ENCODE data around the gene SEMA3G.

SEMA3G gene

DNA sequence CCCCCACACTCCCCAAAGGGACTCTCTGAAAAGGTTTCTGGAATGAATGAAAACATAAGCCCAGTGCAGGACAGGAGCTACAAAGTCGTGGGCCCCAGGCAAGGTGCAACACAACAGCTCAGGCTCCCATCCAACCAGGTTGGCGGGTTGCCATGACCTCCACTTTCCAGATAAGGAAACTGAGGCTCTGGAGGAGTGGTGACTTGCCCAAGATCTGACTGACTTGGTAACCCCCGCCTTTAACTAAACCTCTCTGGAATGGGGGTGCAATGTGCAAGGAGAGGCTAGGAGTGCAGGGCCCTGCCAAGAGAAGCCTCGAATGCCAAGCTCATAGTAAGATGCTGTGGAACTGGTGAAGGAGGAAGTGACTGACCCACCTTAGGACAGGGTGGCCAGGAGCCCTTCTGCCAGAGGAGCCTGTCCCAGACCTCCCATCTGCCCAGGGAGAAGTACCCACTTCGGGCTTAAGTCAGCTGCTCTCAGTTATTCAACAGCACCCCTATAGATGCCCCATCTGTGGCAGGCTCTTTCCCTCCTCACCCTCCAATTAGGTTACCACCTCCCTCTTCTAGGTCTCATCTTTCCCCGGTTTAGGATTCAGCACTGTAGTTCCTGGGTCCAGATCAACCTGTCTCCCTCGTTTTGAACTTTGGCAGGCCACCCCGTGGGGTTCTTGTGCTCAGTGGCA is 9.5 kb upstream of the SEMA3G start:
- DNase-seq (ENCODE audit: low spot score): no peak

DNA sequence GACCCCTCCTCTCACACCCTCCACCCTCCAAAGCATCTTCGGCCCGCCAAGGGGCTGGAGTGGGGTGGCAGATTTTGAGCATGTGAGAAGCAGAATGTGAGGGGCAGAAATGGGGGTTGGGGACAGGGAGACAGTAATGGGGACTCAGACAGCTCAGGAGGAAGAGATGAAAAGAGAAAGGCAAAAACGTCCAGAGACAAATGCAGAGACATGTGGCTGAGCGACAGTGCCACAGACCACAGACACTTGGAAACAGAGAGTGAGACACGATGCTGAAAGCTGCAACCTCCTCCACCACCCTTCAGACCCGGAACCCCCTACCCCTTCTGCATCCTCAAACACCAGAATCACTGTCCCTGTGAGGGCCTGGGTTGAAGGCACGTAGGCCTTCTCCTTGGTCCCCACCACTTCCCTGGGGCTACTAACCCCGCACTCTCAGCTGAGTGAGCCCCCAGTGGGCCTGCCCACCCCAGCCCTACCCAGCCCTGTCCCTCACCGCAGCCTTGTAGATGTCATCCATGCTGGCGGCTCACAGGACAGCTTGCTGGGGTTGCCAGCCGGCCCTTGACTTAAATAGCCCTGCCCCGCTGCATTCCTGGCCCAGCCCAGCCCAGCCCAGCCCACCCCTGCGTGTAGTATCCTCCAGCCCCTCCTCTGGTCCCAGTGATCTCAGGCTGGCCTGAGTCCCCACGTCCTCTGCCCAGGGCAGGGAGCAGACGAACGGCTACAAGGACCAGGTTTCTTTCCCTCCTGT is 8.8 kb upstream of the SEMA3G start, which contains the start of gene TNNC1:
Gene TNNC1, minus strand, starts transcription at position 546 of the 754 bp plus-strand sequence. Its CDS starts 26 bp downstream, at position 520.
- DNase-seq (ENCODE audit: low spot score): no peak

DNA sequence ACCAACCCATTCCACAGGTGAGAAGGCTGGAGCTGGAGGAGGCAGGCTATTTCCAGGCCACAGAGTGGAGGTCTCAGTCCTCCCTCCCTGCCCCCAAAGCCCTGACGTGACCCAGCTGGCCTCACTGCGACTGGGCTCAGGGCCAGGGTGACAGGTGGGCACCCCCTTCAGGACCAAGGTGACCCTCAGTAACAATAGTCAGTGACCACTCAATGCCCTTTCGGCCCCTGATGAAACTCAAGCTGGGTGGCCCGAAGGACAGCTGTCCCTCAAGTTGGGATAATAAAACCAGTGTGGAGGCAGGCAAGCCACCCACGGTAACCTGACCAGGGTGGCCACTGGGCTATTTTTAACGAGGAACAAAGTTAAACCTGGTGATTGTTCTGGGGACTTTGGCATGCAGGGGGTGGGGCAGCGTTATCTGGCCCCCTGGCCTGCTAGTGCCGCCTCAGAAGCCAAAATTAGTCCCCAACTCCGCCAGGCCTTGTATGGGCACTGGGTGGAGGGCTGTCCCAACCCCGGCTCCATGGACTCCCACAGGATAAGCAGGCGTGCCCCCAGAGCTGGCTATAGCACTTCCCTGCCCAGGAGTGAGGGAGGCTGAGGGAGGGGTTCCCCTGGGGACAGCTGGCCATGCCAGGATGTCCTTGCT is 7.8 kb upstream of the SEMA3G start:
- no peak for DNase-seq (ENCODE audit: low spot score)

DNA sequence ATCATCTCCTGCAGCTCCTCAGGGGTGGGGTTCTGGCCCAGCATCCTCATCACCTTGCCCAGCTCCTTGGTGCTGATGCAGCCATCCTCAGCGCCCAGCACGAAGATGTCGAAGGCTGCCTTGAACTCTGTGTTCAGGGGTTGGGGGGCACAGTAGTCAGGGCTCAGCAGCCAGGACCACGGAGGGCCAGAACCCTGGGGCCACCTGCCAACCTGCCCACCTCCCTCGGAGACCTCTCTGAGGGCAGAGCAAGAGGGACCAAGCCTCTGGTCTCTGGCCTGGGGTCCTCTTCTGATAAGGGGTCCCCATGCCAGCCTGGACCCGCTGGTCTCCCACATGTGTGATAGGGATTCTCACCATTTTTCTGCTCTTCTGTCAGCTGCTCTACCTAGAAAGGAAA is 7.2 kb upstream of the SEMA3G start:
- DNase-seq (ENCODE audit: low spot score): no peak

DNA sequence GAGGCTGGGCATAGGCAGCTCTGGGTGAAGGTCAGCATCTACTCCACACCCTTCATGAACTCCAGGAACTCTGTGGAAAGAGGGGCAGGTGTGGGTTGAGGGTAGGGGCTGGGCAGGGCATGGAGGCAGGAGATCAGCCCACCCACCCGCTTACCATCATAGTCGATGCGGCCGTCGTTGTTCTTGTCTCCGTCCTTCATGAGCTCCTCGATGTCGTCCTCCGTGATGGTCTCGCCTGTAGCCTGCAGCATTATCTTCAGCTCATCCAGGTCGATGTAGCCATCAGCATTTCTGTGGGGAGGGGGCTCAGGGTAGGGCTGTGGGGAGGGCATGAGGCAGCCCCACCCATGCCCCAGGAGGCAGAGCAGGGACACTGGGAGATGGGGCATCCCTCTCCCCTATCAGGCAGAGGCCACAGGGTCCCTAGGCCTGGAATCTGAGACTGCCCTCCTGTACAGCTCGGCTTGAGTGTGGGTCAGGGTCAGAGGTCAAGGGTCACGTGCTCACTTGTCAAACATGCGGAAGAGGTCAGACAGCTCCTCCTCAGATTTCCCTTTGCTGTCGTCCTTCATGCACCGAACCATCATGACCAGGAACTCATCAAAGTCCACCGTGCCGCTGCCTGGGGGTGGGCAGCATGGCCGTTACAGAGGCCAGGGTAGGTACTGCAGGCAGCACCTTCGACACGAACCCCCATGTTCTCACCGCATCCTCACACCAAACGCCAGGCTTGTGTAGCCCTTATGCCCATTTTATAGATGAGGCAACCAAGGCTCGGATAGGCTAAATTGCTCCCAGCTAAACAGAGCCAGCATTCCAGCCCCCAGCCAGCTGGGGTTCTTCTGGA is 6.6 kb upstream of the SEMA3G start:
- DNase-seq (ENCODE audit: low spot score): no peak

DNA sequence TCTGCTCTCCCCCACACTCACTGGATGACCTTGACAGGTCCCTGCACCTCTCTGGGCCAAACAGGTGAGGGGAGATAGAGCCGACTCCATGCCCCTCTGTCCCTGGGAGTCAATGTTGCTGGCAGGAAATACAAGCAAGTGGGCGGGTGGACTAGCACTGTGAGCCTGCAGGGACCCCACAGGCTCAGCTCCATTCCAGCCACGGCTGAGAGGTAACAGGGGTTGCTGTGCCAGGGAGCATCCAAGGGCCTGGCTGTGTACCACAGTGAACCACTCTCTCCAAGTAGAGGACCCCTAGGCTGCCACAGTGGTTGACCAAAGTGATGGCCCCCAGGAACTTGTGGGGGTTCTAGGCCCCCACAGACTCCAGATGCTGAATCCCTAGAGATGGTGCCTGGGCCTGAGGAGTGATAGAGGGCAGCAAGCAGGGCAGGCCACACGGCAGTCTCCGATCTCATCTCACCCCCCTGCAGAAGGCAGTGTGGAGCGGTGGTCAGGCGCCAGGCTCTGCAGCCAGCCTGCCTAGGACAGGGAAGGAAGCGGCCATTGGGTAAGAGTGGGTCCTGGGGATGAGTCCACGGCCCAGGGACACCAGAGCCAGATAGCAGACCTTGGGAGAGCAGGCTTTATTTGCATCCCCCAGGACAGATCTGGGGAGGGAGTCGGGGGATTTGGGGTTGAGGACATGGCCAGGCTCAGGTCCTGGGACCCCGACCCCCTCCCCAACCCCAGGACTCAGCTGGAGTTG is 5.8 kb upstream of the SEMA3G start:
- no peak for DNase-seq (ENCODE audit: low spot score)

DNA sequence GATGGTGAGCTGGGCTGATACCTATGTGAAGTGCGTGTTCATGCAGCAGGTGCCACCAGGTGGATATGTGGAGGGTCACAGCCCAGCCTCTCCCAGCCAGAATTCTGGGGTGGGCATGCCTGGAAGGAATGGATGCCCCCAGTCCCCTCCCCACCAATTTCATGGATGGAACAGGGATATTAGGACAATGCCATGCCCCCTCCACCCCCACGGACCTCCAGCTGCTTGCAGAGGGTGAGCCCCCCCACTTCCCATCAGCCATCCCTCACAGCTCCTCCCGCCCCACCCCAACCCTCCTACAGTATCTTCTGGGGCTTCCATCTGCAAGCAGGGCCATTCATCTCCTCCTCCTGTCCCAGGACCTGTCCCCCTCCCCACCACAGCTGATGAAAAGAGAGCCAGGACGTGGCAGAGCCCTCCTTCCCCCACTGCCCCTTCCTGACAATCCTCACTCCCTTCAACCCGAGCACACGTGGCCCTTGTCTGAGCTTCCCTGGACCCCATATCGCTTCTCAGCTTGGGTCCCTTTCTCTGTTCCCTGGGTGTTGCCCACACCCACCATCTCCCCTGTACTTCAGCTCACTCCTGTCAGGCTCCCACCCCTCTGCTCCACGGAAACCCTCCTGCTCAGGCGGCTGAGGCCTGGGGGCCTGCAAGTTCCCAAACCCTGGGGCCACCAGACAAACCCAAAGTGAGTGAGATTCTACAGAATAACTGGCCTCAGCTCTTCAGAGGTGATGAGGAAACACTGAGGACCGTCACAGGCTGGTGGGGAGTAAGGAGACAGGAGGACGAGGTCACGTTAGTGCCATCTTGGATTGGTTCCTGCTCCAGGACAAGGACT is 2.8 kb upstream of the SEMA3G start:
- DNase-seq (ENCODE audit: low spot score): no peak

DNA sequence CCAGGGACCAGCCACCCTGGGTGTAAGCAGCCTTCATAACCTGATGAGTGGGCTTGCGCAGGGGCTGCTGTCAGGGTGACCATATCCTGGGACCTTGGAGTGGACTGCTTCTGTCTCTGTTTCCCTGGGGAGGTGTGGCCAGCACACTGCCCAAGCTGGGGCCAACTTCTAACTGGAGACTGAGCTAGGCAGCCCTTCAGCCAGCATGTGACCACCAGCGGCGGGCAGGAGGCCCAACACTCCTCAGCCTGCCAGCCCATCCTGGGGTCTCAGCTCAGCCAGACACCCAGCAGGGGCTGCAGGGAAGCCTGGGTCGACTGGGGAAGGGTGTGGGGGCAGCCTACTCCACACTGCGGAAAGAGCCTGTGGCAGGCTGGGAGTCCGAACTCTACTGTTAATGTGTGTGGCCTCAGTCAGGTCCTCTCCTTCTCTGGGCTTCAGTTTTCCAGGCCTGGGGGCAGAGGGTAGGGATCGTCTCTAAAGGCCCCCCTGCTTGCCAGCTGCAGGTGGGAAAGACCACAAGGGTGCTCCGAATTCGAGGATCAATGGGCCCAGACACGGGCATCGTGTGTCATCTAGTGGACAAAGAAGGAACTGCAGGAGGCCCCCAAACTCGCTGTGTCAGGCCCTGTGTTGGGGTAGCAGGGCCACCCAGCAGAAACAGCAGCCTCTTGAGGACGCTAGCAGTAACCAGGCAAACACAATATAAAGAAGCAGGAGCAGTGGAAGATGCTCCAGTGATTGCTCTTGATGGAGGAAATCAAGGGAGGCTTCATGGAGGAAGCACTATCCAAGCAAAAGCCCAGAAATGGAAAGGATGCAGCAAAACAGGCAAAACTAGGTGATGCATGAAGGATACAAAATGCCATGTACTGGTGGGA is 2.0 kb upstream of the SEMA3G start:
- peak; percentile 70 for DNase-seq (ENCODE audit: low spot score)

DNA sequence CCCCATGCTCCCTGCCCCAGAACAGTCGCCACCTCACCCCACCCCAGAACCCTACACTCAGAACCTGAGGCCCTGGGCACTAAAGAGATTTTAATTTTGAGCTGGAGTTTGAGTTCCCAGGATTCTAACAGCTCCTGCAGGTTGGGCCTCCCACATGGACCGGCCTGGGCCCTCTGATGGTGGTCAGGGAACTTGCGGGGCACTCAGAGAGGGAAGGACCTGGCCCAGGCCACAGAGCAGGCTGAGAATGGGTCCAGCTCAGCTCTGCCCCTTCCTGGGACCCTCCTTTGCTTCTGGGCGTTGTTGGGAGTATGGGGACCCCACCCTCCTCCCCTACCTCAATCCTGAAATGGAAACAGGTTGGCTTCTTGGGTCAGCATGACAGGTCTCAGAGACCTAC is 1.1 kb upstream of the SEMA3G start:
- DNase-seq (ENCODE audit: low spot score): no peak

DNA sequence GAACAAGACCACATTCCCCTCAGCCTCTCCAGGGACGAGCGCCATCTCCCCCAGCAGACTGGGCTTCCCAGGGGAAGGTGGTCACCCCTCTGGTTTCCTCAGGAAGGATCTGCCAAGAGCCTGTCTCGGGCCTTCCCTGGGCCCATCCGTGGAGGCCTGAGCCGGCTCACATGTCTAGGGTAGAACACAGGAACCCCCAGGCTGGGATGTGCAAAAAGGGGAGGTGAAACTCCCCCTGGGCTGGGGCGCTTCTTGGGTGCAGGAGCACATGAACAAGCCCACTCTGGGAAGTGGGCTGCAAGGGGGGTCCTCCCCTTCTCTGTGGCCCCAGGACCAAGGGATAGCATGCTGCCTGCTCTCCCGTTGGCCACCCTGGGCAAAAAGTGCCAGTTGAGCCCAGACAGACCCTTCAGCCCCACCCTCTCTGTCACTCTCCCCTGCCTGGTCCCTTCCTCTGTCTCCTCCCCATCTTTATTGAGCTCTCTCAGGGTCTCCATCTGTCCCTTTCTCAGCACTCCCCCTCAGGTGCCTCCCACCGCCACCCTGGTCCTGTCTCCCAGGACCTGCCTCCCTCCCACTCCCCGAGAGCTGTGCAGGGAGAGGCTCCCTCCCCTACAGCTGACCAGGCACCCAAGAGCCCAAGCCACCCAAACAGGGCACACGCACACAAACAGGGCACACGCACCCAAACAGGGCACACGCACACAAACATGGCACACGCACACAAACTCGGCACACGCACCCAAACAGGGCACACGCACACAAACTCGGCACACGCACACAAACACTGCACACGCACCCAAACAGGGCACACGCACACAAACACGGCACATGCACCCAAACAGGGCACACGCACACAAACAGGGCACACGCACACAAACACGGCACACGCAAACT is 864 bp downstream of the SEMA3G start:
- no peak for DNase-seq (ENCODE audit: low spot score)

DNA sequence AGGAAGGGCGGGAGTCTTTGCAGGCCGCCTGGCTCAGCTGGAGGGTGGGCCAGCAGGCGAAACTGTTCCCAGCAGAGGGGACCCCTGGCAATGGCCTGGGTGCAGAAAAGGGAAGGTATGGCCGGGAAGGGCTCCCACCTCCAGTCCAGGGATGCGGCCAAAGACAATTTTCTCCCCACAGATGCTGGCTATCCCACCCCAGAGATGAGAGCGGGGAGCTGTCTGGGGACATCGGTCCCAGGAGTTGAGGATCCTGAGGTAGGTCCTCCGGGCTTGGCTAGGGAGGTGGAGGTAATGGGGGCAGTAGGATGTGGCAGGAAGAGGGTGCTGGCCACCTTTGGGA is 1.7 kb downstream of the SEMA3G start:
- no peak for DNase-seq (ENCODE audit: low spot score)

DNA sequence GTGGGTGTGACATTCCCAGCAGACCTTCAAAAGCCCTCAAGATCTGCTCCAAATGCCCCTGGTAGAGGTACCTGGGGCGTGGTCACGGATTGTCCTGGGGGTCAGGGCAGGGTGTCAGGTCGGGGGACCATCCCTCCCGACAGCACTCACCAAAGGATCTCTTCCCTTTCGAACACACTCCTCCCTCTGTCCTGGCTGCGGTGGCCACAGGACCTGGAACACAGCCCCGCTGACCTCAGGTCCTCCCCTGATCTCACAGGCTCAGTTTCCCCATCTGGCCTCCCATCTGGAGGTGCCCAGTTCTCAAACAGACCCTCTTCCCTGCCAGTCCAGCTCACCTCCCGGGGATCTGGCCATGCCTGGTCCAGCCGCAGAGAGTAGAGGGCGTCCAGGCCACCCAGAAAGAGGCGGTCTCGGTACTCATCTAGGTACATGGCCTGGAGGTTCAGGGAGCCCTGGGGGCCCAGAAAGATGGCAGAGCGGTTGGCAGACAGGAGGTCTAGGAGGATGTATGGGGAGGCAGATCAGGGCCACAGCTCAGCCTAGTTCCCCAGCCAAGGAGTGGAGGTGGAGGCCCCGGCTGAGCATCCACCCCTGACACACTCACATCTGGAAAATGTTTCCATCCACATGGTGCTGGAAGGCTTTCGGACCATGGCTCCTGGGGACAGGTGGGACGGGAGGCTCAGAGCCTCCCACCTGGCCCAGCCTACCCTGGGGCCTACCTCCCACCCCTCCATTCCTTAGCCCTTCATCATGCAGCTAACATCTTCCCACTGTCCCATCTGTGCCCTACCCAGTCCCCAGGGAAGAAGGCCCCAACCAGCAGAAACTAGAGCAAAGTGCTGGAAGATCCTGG is 2.3 kb downstream of the SEMA3G start:
- no peak for DNase-seq (ENCODE audit: low spot score)

DNA sequence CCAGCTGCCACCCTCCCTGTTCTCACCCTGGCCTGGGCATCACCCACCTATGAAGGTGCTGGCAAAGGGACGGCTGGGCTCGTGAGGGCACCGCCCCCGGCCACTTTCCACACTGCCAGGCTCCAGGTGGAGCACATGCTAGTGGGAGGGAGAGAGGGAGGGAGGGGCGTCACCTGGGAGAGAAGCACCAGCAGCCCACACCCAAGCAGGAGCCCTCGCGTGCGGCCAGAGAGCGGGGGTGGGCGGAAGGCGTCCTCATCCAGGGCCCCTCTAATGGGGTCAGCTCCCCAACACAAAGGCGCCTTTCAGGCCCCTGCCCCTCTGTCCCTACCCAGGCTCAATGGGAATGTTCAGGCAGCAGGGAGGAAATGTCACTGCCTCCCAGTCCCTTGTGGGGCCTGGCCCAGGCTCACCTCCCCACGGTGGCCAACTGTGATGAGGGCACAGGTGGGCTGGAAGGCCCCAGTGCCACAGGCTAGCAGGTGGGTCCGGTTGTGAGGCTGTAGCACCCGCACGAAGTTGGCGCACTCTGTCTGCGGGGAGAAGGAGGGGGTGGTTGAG is 3.1 kb downstream of the SEMA3G start:
- DNase-seq (ENCODE audit: low spot score): no peak

DNA sequence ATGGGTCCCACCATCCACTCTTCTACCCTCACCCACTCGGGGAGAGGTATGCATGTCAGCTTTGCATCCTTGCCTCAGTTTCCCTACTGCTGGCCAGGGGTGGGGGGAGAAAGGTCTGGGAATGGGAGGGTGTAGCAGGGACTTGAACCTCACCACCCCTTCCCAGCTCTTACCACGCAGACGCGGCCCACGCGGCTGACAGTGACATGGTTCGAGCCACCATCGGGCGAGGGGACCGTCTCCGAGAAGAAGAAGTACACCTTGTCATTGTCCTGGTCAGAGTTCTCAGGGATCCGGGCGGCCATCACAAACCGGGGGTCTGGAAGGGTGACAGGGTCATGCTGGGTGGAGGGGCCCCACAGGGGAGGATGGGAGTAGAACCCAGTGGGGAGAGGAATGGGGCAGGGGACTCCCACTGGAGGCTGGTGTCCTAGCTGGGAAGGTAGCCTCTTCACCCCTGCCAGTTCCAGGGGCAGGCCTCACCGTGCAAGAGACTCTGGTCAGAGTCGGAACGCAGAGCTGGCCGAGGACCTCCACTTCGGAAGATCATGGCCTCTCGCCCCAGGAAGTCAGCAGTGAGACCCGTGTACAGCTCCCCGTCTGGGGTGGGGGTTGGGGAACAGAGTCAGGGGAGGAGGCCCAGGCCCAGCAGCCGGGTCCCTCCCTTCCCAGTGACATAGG is 3.7 kb downstream of the SEMA3G start:
- DNase-seq (ENCODE audit: low spot score): no peak

DNA sequence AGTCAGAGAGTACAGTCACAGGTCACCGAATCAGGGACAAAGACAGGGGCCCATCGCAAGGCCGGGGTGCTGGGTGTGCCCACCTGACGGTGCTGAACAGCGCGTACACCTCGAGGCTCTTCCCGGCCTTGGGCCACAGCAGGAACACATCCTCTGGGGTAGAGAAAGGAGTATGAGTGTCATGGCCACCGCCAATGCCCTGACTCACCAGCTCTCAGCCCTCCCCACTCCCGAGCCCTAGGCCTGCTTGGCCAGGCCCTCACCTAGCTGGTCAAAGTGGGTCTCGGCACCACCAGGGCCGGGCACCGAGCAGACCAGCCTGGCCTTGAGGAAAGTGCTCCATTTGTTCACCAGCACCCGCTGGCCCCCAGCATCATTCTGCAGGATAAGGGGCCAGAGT is 4.2 kb downstream of the SEMA3G start:
- DNase-seq (ENCODE audit: low spot score): no peak

DNA sequence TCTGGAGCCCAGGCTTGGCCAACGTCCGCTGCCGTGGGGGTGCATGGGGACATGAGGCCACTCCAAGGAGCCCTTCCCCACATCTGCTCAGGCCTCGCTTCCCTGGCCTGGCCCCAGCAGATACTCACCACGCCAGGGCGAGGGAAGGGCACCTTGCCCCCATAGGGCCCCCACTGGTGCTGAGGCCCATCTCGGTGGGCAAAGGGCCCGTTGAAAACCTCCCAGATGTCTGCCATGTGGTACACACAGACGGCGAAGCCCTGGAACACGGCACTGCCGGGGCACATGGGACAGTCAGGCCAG is 4.7 kb downstream of the SEMA3G start:
- no peak for DNase-seq (ENCODE audit: low spot score)
